ENCODE data around the gene HSD11B1.
A peak's percentile ranks its signal among the peaks of the same experiment; 100 is the strongest.

Gene HSD11B1

GRCh38 chr1:209723265-209723664, 18.6 kb downstream of the HSD11B1 start:
- Histone ChIP-seq H3K36me3 (ENCODE audit: insufficient read depth, low read length) (no peaks in the 10 kb centered on the region), H3K9ac (ENCODE audit: low read depth, low read length) (no peak overlapping the region), H2AFZ (ENCODE audit: low read depth, low read length) (no peak overlapping the region), H3K4me2 (ENCODE audit: insufficient read depth, low read length) (no peak overlapping the region), H3K79me2 (ENCODE audit: insufficient read depth, low read length) (no peaks in the 10 kb centered on the region), H3K4me3 (ENCODE audit: low read depth in 1 of 2, low read length in 2 of 2) (no peak overlapping the region), H3K27me3 (ENCODE audit: insufficient read depth, low read length, poor library complexity) (no peaks in the 10 kb centered on the region), H4K20me1 (ENCODE audit: insufficient read depth, low read length) (no peaks in the 10 kb centered on the region), H3K9me3 (ENCODE audit: insufficient read depth, low read length, severe bottlenecking) (no peaks in the 10 kb centered on the region), H3K27ac (ENCODE audit: low read length) (no peak overlapping the region), H3K4me1 (ENCODE audit: insufficient read depth, low read length) (no peaks in the 10 kb centered on the region)
- TF ChIP-seq CTCF (IDR thresholded peaks at IDR 0.05; ENCODE audit: borderline replicate concordance, extremely low read depth, low read length, poor library complexity, severe bottlenecking) (no peak), EZH2 (IDR thresholded peaks at IDR 0.05; ENCODE audit: borderline replicate concordance, low read depth, low read length, severe bottlenecking) (no peak)
- ATAC-seq (ENCODE audit: insufficient read depth, low read depth) (no peak), DNase-seq (no peak)

- ATAC-seq (ENCODE audit: insufficient read depth, low read depth) (0 out of 3 replicates have a peak, but pooled peaks have one; percentile 48), DNase-seq (no peak)
- H3K9me3 ChIP-seq (ENCODE audit: insufficient read depth, low read length, severe bottlenecking), result no peaks in the 10 kb centered on the region
Measured at GRCh38 chr1:209723756-209724693, 19.4 kb downstream of the HSD11B1 start.

GRCh38 chr1:209727286-209727685, 22.6 kb downstream of the HSD11B1 start:
- no peak overlapping the region for H3K27ac ChIP-seq (ENCODE audit: low read length)
- H3K4me2 ChIP-seq (ENCODE audit: insufficient read depth, low read length), result no peak overlapping the region
- no peak for ATAC-seq (ENCODE audit: insufficient read depth, low read depth)
- no peaks in the 10 kb centered on the region for H3K36me3 ChIP-seq (ENCODE audit: insufficient read depth, low read length)
- H3K27me3 ChIP-seq (ENCODE audit: insufficient read depth, low read length, poor library complexity), result no peaks in the 10 kb centered on the region
- no peak for TF ChIP-seq CTCF (IDR thresholded peaks at IDR 0.05; ENCODE audit: borderline replicate concordance, extremely low read depth, low read length, poor library complexity, severe bottlenecking)
- TF ChIP-seq EZH2 (IDR thresholded peaks at IDR 0.05; ENCODE audit: borderline replicate concordance, low read depth, low read length, severe bottlenecking), result no peak
- H3K4me3 ChIP-seq (ENCODE audit: low read depth in 1 of 2, low read length in 2 of 2), result no peak overlapping the region
- DNase-seq, result no peak
- H3K79me2 ChIP-seq (ENCODE audit: insufficient read depth, low read length), result no peaks in the 10 kb centered on the region
- no peak overlapping the region for H2AFZ ChIP-seq (ENCODE audit: low read depth, low read length)
- no peak overlapping the region for H3K9ac ChIP-seq (ENCODE audit: low read depth, low read length)
- H3K4me1 ChIP-seq (ENCODE audit: insufficient read depth, low read length), result no peaks in the 10 kb centered on the region
- no peaks in the 10 kb centered on the region for H3K9me3 ChIP-seq (ENCODE audit: insufficient read depth, low read length, severe bottlenecking)
- H4K20me1 ChIP-seq (ENCODE audit: insufficient read depth, low read length), result no peaks in the 10 kb centered on the region

More at GRCh38 chr1:209723756-209724693, 19.4 kb downstream of the HSD11B1 start:
- Histone ChIP-seq H3K27me3 (ENCODE audit: insufficient read depth, low read length, poor library complexity) (no peaks in the 10 kb centered on the region), H3K79me2 (ENCODE audit: insufficient read depth, low read length) (no peaks in the 10 kb centered on the region), H3K4me3 (ENCODE audit: low read depth in 1 of 2, low read length in 2 of 2) (no peak overlapping the region), H3K9ac (ENCODE audit: low read depth, low read length) (no peak overlapping the region), H3K27ac (ENCODE audit: low read length) (no peak overlapping the region), H2AFZ (ENCODE audit: low read depth, low read length) (no peak overlapping the region), H3K36me3 (ENCODE audit: insufficient read depth, low read length) (no peaks in the 10 kb centered on the region), H4K20me1 (ENCODE audit: insufficient read depth, low read length) (no peaks in the 10 kb centered on the region), H3K4me1 (ENCODE audit: insufficient read depth, low read length) (no peaks in the 10 kb centered on the region), H3K4me2 (ENCODE audit: insufficient read depth, low read length) (no peak overlapping the region)
- TF ChIP-seq CTCF (IDR thresholded peaks at IDR 0.05; ENCODE audit: borderline replicate concordance, extremely low read depth, low read length, poor library complexity, severe bottlenecking) (no peak), EZH2 (IDR thresholded peaks at IDR 0.05; ENCODE audit: borderline replicate concordance, low read depth, low read length, severe bottlenecking) (no peak)

Data from DND-41 (cell line).